ENCODE data around the gene HSPA1A. TPM values are rescaled to one million over a fixed set of nuclear protein-coding genes. Genes with fewer than 3 reads are reported as not detected.

HSPA1A gene
- total and polyA plus RNA-seq, 9 of the 15 experiments (the other 6 are each of a cell fraction or from before 2014, with no cell fraction given), result 2.2 to 273 (median 107) TPM

DNA sequence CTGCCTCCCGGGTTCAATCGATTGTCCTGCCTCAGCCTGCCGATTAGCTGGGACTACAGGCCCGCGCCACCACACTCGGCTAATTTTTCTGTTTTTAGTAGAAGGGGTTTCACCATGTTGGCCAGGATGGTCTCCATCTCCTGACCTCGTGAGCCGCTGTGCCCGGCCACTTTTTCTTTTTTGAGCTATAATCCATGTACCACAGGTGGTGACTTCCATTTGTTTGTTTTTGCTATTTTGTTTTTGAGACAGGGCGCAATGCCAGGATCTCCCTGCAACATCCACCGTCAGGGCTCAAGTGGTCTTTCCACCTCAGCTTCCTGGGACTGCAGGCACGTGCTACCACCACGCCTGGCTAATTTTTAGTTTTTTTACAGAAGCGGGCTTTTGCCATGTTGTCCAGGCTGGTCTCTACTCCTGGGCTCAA is 20.7 kb downstream of the HSPA1A start (continued):
- TF ChIP-seq SIN3A (IDR thresholded peaks at IDR 0.05; ENCODE audit: borderline replicate concordance in 2 of 2, control insufficient read depth in 1 of 2, low read depth in 2 of 2, low read length in 2 of 2), result peak; percentile 10 to 74; a peak in 2 of 4 replicates
- no peak for TF ChIP-seq TEAD2 (tag; IDR thresholded peaks at IDR 0.05)
- TF ChIP-seq, protein P1, sequence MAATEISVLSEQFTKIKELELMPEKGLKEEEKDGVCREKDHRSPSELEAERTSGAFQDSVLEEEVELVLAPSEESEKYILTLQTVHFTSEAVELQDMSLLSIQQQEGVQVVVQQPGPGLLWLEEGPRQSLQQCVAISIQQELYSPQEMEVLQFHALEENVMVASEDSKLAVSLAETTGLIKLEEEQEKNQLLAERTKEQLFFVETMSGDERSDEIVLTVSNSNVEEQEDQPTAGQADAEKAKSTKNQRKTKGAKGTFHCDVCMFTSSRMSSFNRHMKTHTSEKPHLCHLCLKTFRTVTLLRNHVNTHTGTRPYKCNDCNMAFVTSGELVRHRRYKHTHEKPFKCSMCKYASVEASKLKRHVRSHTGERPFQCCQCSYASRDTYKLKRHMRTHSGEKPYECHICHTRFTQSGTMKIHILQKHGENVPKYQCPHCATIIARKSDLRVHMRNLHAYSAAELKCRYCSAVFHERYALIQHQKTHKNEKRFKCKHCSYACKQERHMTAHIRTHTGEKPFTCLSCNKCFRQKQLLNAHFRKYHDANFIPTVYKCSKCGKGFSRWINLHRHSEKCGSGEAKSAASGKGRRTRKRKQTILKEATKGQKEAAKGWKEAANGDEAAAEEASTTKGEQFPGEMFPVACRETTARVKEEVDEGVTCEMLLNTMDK (IDR thresholded peaks at IDR 0.05; ENCODE audit: borderline replicate concordance, insufficient read depth, low read depth, low read length, poor library complexity, severe bottlenecking), result no peak
- TF ChIP-seq, protein P2, sequence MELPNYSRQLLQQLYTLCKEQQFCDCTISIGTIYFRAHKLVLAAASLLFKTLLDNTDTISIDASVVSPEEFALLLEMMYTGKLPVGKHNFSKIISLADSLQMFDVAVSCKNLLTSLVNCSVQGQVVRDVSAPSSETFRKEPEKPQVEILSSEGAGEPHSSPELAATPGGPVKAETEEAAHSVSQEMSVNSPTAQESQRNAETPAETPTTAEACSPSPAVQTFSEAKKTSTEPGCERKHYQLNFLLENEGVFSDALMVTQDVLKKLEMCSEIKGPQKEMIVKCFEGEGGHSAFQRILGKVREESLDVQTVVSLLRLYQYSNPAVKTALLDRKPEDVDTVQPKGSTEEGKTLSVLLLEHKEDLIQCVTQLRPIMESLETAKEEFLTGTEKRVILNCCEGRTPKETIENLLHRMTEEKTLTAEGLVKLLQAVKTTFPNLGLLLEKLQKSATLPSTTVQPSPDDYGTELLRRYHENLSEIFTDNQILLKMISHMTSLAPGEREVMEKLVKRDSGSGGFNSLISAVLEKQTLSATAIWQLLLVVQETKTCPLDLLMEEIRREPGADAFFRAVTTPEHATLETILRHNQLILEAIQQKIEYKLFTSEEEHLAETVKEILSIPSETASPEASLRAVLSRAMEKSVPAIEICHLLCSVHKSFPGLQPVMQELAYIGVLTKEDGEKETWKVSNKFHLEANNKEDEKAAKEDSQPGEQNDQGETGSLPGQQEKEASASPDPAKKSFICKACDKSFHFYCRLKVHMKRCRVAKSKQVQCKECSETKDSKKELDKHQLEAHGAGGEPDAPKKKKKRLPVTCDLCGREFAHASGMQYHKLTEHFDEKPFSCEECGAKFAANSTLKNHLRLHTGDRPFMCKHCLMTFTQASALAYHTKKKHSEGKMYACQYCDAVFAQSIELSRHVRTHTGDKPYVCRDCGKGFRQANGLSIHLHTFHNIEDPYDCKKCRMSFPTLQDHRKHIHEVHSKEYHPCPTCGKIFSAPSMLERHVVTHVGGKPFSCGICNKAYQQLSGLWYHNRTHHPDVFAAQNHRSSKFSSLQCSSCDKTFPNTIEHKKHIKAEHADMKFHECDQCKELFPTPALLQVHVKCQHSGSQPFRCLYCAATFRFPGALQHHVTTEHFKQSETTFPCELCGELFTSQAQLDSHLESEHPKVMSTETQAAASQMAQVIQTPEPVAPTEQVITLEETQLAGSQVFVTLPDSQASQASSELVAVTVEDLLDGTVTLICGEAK (IDR thresholded peaks at IDR 0.05), result peak; percentile 63
- TF ChIP-seq, protein P2 (CRISPR knock-in tag; IDR thresholded peaks at IDR 0.05), result no peak
- TF ChIP-seq, protein P3, sequence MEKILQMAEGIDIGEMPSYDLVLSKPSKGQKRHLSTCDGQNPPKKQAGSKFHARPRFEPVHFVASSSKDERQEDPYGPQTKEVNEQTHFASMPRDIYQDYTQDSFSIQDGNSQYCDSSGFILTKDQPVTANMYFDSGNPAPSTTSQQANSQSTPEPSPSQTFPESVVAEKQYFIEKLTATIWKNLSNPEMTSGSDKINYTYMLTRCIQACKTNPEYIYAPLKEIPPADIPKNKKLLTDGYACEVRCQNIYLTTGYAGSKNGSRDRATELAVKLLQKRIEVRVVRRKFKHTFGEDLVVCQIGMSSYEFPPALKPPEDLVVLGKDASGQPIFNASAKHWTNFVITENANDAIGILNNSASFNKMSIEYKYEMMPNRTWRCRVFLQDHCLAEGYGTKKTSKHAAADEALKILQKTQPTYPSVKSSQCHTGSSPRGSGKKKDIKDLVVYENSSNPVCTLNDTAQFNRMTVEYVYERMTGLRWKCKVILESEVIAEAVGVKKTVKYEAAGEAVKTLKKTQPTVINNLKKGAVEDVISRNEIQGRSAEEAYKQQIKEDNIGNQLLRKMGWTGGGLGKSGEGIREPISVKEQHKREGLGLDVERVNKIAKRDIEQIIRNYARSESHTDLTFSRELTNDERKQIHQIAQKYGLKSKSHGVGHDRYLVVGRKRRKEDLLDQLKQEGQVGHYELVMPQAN (IDR thresholded peaks at IDR 0.05; ENCODE audit: borderline replicate concordance), result peak; percentile 86
- TF ChIP-seq, protein P4, sequence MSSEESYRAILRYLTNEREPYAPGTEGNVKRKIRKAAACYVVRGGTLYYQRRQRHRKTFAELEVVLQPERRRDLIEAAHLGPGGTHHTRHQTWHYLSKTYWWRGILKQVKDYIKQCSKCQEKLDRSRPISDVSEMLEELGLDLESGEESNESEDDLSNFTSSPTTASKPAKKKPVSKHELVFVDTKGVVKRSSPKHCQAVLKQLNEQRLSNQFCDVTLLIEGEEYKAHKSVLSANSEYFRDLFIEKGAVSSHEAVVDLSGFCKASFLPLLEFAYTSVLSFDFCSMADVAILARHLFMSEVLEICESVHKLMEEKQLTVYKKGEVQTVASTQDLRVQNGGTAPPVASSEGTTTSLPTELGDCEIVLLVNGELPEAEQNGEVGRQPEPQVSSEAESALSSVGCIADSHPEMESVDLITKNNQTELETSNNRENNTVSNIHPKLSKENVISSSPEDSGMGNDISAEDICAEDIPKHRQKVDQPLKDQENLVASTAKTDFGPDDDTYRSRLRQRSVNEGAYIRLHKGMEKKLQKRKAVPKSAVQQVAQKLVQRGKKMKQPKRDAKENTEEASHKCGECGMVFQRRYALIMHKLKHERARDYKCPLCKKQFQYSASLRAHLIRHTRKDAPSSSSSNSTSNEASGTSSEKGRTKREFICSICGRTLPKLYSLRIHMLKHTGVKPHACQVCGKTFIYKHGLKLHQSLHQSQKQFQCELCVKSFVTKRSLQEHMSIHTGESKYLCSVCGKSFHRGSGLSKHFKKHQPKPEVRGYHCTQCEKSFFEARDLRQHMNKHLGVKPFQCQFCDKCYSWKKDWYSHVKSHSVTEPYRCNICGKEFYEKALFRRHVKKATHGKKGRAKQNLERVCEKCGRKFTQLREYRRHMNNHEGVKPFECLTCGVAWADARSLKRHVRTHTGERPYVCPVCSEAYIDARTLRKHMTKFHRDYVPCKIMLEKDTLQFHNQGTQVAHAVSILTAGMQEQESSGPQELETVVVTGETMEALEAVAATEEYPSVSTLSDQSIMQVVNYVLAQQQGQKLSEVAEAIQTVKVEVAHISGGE (CRISPR knock-in tag; IDR thresholded peaks at IDR 0.05), result 0 out of 6 replicates have a peak, but pooled peaks of 1 of the 3 experiments have one; percentile 4
- TF ChIP-seq RBM22 (IDR thresholded peaks at IDR 0.05; ENCODE audit: low read depth, low read length, poor library complexity, severe bottlenecking), result no peak
- TF ChIP-seq ZNF384 (IDR thresholded peaks at IDR 0.05; ENCODE audit: low read depth, low read length), result 0 out of 2 replicates have a peak, but pooled peaks have one; percentile 3
